Iris pigment epithelial cell (primary cell): ENCODE data around the gene ITGA4.
A peak's percentile ranks its signal among the peaks of the same experiment; 100 is the strongest.

ENCODE experiments used
- DNase-seq: peaks from one replicate; pipeline ENCODE4 v3.0.0-alpha.2; 2011; ENCODE audit warnings: low read depth

ITGA4 gene

GRCh38 chr2:181515719-181516118 is 58.5 kb downstream of the ITGA4 start:
- no peak for DNase-seq

DNA sequence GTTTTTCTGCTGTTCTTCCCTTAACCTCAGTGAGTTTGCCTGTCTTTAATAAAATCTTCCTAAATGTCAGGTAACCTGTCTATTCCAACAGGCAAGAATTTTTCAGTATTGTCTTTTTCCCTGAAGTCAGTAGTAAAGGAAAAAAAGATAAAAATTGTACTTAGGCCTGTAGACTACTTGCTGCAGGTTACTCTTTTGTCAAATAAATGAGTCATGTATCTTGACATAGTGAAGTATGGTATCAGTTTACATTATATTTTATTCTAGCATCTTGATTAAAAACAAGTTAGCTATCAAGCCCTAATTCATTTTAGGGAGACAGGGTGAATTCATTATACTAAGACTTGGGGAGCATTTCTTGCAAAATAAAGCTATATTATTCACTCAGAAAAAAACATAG is 59.8 kb downstream of the ITGA4 start:
- DNase-seq: no peak

GRCh38 chr2:181517685-181518301 is 60.6 kb downstream of the ITGA4 start:
- DNase-seq: peak; percentile 10

DNA sequence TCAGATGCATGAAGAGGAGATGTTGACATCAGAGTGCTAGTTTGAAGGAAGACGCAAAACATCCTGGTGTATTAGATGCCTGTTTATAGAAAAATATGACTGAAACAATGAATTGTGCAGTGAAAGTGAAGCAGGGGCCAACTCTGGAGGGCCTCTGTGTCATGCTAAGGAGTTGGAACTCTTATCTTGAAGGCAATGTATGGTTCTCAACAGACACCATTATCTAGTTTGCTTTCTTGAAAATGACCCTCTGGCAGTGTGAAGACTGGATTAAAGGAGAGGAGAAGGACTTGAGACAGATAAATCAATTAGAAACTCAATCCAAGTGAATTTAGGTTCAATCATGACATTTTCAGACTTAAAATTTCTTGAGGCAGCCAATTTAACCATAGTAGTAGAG is 63.1 kb downstream of the ITGA4 start:
- no peak for DNase-seq

- DNase-seq: no peak
Observed at GRCh38 chr2:181523756-181524155, 66.6 kb downstream of the ITGA4 start.

DNA sequence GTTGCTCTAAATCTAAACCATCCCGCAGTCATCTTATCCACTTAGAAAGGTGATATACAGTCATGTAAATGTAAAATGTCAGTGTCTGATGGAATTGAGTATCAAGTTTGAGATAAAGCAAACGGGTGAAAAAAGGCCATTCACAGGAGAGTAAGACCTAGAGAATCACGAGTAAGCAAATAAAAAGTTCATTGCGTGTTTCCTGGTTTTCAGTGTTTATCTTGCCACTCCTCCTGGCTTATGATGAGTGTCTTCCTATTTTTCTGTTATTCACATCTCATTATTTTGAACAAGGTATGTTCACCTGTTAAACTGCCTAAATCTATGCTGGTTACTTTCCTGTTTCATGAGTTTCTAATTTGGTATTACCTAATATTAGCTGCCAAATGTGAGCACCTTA is 68.8 kb downstream of the ITGA4 start:
- no peak for DNase-seq

- DNase-seq: no peak
Observed at GRCh38 chr2:181527058-181527457, 69.9 kb downstream of the ITGA4 start.

GRCh38 chr2:181528441-181528840 is 71.3 kb downstream of the ITGA4 start:
- no peak for DNase-seq

DNA sequence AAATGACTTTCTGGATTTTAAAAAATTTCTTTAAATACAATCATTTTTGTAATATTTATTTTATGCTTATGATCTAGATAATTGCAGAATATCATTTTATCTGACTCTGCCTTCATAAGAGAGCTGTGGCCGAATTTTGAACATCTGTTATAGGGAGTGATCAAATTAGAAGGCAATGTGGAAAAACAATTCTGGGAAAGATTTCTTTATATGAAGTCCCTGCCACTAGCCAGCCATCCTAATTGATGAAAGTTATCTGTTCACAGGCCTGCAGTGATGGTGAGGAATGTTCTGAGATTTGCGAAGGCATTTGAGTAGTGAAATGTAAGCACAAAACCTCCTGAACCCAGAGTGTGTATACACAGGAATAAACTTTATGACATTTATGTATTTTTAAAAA is 79.5 kb downstream of the ITGA4 start:
- DNase-seq: no peak

- no peak for DNase-seq
Observed at GRCh38 chr2:181540421-181540820, 83.2 kb downstream of the ITGA4 start.

GRCh38 chr2:181542170-181542569 is 85.0 kb downstream of the ITGA4 start:
- DNase-seq: no peak

DNA sequence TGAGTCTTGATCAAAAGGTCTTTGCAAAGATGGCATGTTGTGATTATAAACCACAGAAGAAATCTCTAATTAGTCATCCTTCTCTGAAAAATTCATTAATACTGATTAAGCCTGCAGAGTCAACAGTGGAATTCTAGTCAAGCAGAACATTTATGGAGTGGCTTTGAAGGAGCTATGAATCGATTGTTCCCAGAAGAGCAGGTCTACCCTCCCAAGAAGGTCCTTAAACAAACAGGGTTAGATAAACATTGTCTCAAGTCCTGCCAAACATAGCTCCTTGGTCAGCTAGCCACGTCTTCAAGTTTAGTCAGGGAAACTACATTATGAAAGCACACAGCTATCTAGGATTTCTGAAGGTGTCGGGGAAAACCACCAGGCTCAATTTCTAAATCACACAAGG is 88.9 kb downstream of the ITGA4 start:
- DNase-seq: peak; percentile 54

GRCh38 chr2:181552808-181553207 is 95.6 kb downstream of the ITGA4 start:
- DNase-seq: peak; percentile 42

GRCh38 chr2:181553244-181553643 is 96.1 kb downstream of the ITGA4 start:
- DNase-seq: no peak

DNA sequence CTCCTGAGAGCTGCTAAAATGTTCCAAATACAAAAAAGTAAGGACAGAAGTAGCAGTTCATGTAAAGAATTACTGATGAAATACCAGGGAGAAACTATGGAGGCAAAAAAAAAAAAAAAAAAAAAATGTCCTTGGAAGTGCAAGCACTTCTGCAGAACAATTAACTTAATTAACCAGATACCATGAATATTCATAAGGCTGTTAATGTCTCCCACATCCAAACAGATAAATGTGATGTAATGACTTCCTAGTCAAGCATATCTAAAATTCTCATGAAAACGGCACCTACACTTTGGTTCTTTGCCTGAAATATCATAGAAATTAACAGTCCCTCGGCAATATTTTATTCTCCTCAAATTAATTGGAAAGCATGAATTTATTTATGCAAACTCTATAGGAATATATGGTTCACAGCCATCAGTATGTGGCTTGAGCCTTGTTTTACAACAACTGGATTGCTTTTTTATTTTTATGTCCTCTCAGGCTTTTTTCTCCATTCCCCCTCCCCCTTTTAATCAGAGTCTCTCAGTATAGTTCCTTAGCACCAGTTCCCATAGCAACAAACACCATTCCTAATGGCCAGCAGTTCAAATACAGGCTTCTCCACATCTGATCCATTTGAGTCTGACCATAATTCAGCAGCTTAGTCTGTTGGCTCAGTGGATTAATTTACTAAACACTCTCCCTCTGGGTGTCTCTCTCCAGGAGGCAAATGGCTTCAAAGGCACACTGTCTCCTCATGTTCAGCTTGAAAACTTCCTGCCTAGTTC is 97.1 kb downstream of the ITGA4 start:
- no peak for DNase-seq

GRCh38 chr2:181558371-181558770 is 101.2 kb downstream of the ITGA4 start:
- DNase-seq: no peak

- no peak for DNase-seq
Observed at GRCh38 chr2:181563101-181563692, 106.0 kb downstream of the ITGA4 start.

DNA sequence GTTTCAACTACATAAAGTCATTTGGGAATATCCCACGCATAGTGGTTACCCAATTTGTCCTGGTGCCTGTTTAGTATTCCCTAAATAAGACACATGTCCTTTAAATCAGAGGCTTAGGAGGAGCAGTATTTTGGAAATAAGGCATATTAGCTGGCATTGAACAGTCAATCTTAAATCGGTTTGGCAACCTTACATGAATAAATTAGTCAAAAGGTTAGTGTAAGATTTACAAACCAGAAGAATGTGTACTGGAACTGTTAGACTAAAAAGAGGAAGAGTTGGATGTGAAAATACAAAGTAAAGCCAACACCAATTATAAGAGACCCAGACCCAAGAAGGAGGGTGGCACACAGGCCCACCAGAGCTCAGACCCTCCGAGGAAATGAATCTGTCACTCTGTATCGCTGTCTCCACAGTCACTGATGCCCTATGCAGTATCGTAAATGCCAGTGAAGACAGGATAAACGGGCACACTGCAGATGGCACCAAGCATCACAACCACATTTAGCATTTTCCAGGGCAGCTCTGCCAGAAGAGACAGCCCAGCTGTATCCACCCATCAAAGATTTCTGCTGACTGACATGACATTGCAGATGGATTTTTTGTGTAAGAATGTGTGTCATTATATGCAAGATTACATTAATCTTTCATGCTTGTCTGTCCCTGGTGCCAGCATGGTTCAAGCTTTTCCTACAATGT is 109.3 kb downstream of the ITGA4 start:
- no peak for DNase-seq

DNA sequence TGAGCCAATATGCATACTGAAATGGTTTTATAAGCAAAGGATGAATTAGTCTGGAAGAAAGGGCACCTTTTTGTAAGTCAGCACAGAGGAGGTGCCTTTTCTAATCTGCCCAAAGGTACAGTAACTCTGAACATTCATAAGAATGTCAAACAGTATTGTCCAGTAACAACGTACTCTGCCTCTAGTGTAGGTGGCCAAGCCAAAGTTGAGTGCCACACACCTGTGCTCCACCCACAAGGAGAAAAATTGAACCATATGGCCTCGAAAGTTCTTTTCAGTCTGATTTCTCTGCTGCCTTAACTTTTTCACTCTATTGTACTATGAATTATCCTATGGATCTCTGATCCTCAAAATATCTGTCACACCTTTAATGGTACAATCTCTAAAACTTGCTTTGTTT is 112.9 kb downstream of the ITGA4 start:
- no peak for DNase-seq

GRCh38 chr2:181570833-181571661 is 113.9 kb downstream of the ITGA4 start:
- DNase-seq: peak; percentile 2

DNA sequence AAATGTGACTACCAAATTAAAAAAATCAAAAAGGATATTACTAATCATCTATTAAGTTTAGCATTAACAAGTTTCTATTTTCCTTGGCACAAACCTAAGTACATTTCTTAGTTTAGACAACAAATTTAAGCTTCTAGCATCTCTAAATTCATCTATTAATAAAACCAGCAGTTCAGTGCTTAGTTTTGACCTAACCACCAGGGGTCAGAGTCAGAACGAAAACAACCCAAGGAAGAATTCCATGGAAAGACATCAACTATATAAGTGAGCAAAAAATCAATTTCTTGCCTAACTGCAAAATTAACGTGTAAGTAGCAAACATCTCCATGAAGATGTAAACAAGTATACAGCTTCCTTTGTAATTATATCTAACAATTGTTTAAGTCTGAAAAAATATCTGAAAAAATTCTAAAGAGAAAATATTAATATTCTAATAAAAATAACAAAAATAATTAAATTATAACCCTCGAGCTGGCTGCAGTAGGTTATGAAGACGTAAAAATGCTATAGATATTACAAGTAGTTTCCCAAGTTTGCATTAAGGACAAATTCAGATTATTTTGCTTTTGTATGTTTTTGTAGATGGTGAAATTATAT is 116.1 kb downstream of the ITGA4 start:
- DNase-seq: peak; percentile 36

- no peak for DNase-seq
Observed at GRCh38 chr2:181574321-181574720, 117.1 kb downstream of the ITGA4 start.
